ENCODE data around the gene MTCL1.

Gene MTCL1

GRCh38 chr18:8752329-8752728 lies 47.0 kb downstream of the MTCL1 start:
- H4K20me1 ChIP-seq (ENCODE audit: insufficient read depth, low read length, poor library complexity, severe bottlenecking): no peaks in the 10 kb centered on the region
- H3K9ac ChIP-seq (ENCODE audit: low read depth, low read length, poor library complexity, severe bottlenecking): no peak overlapping the region
- TF ChIP-seq EZH2phosphoT487 (IDR thresholded peaks at IDR 0.05; ENCODE audit: borderline replicate concordance): no peak
- TF ChIP-seq, protein P1, sequence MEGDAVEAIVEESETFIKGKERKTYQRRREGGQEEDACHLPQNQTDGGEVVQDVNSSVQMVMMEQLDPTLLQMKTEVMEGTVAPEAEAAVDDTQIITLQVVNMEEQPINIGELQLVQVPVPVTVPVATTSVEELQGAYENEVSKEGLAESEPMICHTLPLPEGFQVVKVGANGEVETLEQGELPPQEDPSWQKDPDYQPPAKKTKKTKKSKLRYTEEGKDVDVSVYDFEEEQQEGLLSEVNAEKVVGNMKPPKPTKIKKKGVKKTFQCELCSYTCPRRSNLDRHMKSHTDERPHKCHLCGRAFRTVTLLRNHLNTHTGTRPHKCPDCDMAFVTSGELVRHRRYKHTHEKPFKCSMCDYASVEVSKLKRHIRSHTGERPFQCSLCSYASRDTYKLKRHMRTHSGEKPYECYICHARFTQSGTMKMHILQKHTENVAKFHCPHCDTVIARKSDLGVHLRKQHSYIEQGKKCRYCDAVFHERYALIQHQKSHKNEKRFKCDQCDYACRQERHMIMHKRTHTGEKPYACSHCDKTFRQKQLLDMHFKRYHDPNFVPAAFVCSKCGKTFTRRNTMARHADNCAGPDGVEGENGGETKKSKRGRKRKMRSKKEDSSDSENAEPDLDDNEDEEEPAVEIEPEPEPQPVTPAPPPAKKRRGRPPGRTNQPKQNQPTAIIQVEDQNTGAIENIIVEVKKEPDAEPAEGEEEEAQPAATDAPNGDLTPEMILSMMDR (conservative IDR thresholded peaks at IDR 0.05; ENCODE audit: low read length): no peak
- peaks cover 3% of the 10 kb centered on the region; the same call in 1 of the 2 replicates for H3F3A ChIP-seq (ENCODE audit: low read depth)
- H3K9me2 ChIP-seq (replicated peaks; ENCODE audit: low read depth, low read length): no peaks in the 10 kb centered on the region
- peaks cover 3% of the 10 kb centered on the region; the same call in 1 of the 2 replicates for H3K36me3 ChIP-seq (ENCODE audit: insufficient read depth, low read length)
- H3K4me3 ChIP-seq (ENCODE audit: low read length, poor library complexity, severe bottlenecking): no peak overlapping the region
- H3K9me3 ChIP-seq (ENCODE audit: insufficient read depth, low read depth, low read length): no peaks in the 10 kb centered on the region
- H3K4me1 ChIP-seq (ENCODE audit: insufficient read depth, low read length, poor library complexity, severe bottlenecking): peaks cover 82% of the 10 kb centered on the region
- no peak overlapping the region for H3K4me2 ChIP-seq (ENCODE audit: low read depth, low read length, poor library complexity, severe bottlenecking)
- no peak overlapping the region for H2AFZ ChIP-seq (ENCODE audit: low read length)
- peaks cover 6% of the 10 kb centered on the region; the same call in 1 of the 2 replicates for H3K79me2 ChIP-seq (ENCODE audit: insufficient read depth, low read length)
- H3K27me3 ChIP-seq (ENCODE audit: insufficient read depth, low read length, poor library complexity, severe bottlenecking): no peaks in the 10 kb centered on the region

DNA sequence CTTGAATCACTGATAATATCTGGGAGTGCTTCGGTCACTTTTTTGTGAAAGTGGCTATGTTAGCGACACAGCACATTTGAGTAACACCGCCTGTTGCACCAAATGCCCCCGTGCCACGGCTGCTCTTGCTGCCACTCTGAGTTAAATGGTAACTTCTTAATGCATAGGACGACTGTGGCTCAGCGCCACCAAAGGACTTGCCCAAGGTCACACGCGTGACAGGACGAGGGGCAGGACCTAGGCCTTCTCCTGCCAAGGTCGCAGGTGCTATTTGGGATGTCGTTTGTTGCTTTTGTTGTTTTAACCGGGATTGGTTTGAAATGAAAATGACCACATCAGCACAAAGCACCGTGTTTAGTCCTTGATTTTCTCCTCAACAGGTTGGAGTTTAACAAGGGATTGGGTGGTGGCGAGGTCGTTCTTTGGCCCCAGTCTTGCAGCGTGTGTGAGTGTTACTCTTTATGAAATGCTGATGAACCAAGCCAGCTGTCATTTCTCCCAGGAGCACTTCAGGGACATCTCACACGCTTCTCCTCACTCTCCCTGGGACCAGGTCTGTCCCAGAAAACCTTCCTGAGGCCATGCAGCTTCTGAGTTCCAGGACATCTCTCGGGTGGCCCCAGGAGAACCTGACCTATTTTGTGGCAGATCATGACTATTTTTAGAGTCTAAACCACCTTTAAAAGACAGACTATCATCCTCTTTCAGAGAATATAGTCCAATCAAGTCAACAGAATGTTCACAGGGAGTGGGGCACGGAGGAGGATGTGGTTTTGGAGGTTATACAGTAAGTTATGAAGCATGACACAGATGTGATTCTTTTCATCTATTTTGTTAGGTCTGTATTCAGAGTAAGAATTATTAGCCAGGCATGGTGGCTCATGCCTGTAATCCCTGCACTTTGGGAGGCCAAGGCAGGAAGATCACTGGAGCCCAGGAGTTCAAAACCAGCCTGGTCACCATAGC lies 49.9 kb downstream of the MTCL1 start:
- H3K4me1 ChIP-seq (ENCODE audit: insufficient read depth, low read length, poor library complexity, severe bottlenecking): peaks cover 65% of the 10 kb centered on the region
- H3K4me3 ChIP-seq (ENCODE audit: low read length, poor library complexity, severe bottlenecking): peak overlapping the region; percentile 63
- no peaks in the 10 kb centered on the region for H3K27me3 ChIP-seq (ENCODE audit: insufficient read depth, low read length, poor library complexity, severe bottlenecking)
- H2AFZ ChIP-seq (ENCODE audit: low read length): no peak overlapping the region
- peaks cover 6% of the 10 kb centered on the region; the same call in 1 of the 2 replicates for H3K79me2 ChIP-seq (ENCODE audit: insufficient read depth, low read length)
- no peaks in the 10 kb centered on the region for H3K9me3 ChIP-seq (ENCODE audit: insufficient read depth, low read depth, low read length)
- H3K9ac ChIP-seq (ENCODE audit: low read depth, low read length, poor library complexity, severe bottlenecking): peak overlapping the region; percentile 62
- peaks cover 3% of the 10 kb centered on the region; the same call in 1 of the 2 replicates for H3F3A ChIP-seq (ENCODE audit: low read depth)
- H4K20me1 ChIP-seq (ENCODE audit: insufficient read depth, low read length, poor library complexity, severe bottlenecking): no peaks in the 10 kb centered on the region
- peaks cover 3% of the 10 kb centered on the region; the same call in 1 of the 2 replicates for H3K36me3 ChIP-seq (ENCODE audit: insufficient read depth, low read length)
- peak overlapping the region; percentile 92 for H3K4me2 ChIP-seq (ENCODE audit: low read depth, low read length, poor library complexity, severe bottlenecking)
- no peaks in the 10 kb centered on the region for H3K9me2 ChIP-seq (replicated peaks; ENCODE audit: low read depth, low read length)
- TF ChIP-seq EZH2phosphoT487 (IDR thresholded peaks at IDR 0.05; ENCODE audit: borderline replicate concordance): no peak
- TF ChIP-seq, protein P1 (conservative IDR thresholded peaks at IDR 0.05; ENCODE audit: low read length): no peak

GRCh38 chr18:8756571-8756970 lies 51.2 kb downstream of the MTCL1 start:
- Histone ChIP-seq H3K4me1 (ENCODE audit: insufficient read depth, low read length, poor library complexity, severe bottlenecking) (peaks cover 52% of the 10 kb centered on the region), H3F3A (ENCODE audit: low read depth) (peaks cover 3% of the 10 kb centered on the region; the same call in 1 of the 2 replicates), H3K9me2 (replicated peaks; ENCODE audit: low read depth, low read length) (no peaks in the 10 kb centered on the region), H3K4me3 (ENCODE audit: low read length, poor library complexity, severe bottlenecking) (no peak overlapping the region), H2AFZ (ENCODE audit: low read length) (no peak overlapping the region), H4K20me1 (ENCODE audit: insufficient read depth, low read length, poor library complexity, severe bottlenecking) (no peaks in the 10 kb centered on the region), H3K79me2 (ENCODE audit: insufficient read depth, low read length) (peaks cover 6% of the 10 kb centered on the region; the same call in 1 of the 2 replicates), H3K4me2 (ENCODE audit: low read depth, low read length, poor library complexity, severe bottlenecking) (no peak overlapping the region), H3K36me3 (ENCODE audit: insufficient read depth, low read length) (peaks cover 3% of the 10 kb centered on the region; the same call in 1 of the 2 replicates), H3K27me3 (ENCODE audit: insufficient read depth, low read length, poor library complexity, severe bottlenecking) (no peaks in the 10 kb centered on the region), H3K9ac (ENCODE audit: low read depth, low read length, poor library complexity, severe bottlenecking) (peak overlapping the region; percentile 14), H3K9me3 (ENCODE audit: insufficient read depth, low read depth, low read length) (peaks cover 6% of the 10 kb centered on the region; the same call in 1 of the 2 replicates)
- no peak for TF ChIP-seq EZH2phosphoT487 (IDR thresholded peaks at IDR 0.05; ENCODE audit: borderline replicate concordance)
- TF ChIP-seq, protein P1 (conservative IDR thresholded peaks at IDR 0.05; ENCODE audit: low read length): 0 out of 2 replicates have a peak, but pooled peaks have one; percentile 9

Measured in Loucy (cell line).